ENCODE data around the gene DIAPH1.

The DIAPH1 gene

DNA sequence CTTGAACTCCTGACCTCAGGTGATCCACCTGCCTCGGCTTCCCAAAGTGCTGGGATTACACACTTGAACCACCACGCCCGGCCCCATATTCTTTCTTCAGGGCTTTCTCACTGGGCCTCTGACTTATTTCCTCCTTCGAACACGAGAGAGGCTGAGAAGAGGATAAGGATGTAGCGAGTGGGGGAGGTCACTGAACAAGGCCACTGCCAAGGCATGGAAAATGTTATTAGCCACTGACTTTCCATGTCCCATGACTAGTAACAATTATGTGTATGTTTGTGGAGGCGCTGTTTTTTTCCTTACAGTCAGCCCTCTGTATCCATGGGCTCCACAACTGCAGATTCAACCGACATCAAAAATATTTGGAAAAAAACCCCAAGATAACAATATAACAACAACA, 44.7 kb upstream of the DIAPH1 start:
- Histone ChIP-seq H3K27me3 (ENCODE audit: insufficient read depth, low read length, poor library complexity, severe bottlenecking) (no peaks in the 10 kb centered on the region), H3K4me2 (ENCODE audit: low read depth, low read length, poor library complexity, severe bottlenecking) (no peak overlapping the region), H3K79me2 (ENCODE audit: insufficient read depth, low read length) (no peaks in the 10 kb centered on the region), H3K36me3 (ENCODE audit: insufficient read depth, low read length) (no peaks in the 10 kb centered on the region), H3K9me2 (replicated peaks; ENCODE audit: low read depth, low read length) (no peaks in the 10 kb centered on the region), H3K9me3 (ENCODE audit: insufficient read depth, low read depth, low read length) (no peaks in the 10 kb centered on the region), H4K20me1 (ENCODE audit: insufficient read depth, low read length, poor library complexity, severe bottlenecking) (no peaks in the 10 kb centered on the region), H3K4me1 (ENCODE audit: insufficient read depth, low read length, poor library complexity, severe bottlenecking) (no peaks in the 10 kb centered on the region), H3K9ac (ENCODE audit: low read depth, low read length, poor library complexity, severe bottlenecking) (no peak overlapping the region), H2AFZ (ENCODE audit: low read length) (no peak overlapping the region), H3K4me3 (ENCODE audit: low read length, poor library complexity, severe bottlenecking) (no peak overlapping the region), H3F3A (ENCODE audit: low read depth) (no peaks in the 10 kb centered on the region)
- no peak for TF ChIP-seq EZH2phosphoT487 (IDR thresholded peaks at IDR 0.05; ENCODE audit: borderline replicate concordance)
- TF ChIP-seq, protein P1, sequence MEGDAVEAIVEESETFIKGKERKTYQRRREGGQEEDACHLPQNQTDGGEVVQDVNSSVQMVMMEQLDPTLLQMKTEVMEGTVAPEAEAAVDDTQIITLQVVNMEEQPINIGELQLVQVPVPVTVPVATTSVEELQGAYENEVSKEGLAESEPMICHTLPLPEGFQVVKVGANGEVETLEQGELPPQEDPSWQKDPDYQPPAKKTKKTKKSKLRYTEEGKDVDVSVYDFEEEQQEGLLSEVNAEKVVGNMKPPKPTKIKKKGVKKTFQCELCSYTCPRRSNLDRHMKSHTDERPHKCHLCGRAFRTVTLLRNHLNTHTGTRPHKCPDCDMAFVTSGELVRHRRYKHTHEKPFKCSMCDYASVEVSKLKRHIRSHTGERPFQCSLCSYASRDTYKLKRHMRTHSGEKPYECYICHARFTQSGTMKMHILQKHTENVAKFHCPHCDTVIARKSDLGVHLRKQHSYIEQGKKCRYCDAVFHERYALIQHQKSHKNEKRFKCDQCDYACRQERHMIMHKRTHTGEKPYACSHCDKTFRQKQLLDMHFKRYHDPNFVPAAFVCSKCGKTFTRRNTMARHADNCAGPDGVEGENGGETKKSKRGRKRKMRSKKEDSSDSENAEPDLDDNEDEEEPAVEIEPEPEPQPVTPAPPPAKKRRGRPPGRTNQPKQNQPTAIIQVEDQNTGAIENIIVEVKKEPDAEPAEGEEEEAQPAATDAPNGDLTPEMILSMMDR (conservative IDR thresholded peaks at IDR 0.05; ENCODE audit: low read length): no peak

DNA sequence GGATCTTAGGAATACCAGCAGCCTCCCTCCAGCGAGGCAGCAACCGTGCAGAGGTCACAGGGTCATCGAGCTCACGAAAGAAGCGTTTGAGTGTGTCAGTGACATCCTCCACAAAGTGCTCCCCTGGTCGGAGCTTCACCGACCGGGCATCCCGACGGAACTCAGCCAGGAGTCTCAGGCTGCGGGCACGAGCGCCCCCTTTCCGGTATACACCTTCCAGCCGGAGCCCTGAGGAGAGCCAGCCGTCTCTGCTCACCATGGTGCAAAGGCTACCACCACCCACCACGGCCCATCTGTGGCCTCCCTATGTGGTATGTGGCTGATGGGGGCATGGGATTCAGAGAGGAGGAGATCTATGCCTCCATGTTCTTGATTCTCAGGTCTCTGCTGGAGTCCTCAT, 43.2 kb upstream of the DIAPH1 start:
- Histone ChIP-seq H3K9ac (ENCODE audit: low read depth, low read length, poor library complexity, severe bottlenecking) (no peak overlapping the region), H3K4me2 (ENCODE audit: low read depth, low read length, poor library complexity, severe bottlenecking) (no peak overlapping the region), H3K79me2 (ENCODE audit: insufficient read depth, low read length) (no peaks in the 10 kb centered on the region), H4K20me1 (ENCODE audit: insufficient read depth, low read length, poor library complexity, severe bottlenecking) (no peaks in the 10 kb centered on the region), H3F3A (ENCODE audit: low read depth) (no peaks in the 10 kb centered on the region), H3K36me3 (ENCODE audit: insufficient read depth, low read length) (no peaks in the 10 kb centered on the region), H2AFZ (ENCODE audit: low read length) (no peak overlapping the region), H3K4me1 (ENCODE audit: insufficient read depth, low read length, poor library complexity, severe bottlenecking) (no peaks in the 10 kb centered on the region), H3K9me3 (ENCODE audit: insufficient read depth, low read depth, low read length) (no peaks in the 10 kb centered on the region), H3K27me3 (ENCODE audit: insufficient read depth, low read length, poor library complexity, severe bottlenecking) (no peaks in the 10 kb centered on the region), H3K9me2 (replicated peaks; ENCODE audit: low read depth, low read length) (no peaks in the 10 kb centered on the region), H3K4me3 (ENCODE audit: low read length, poor library complexity, severe bottlenecking) (no peak overlapping the region)
- TF ChIP-seq, protein P1 (conservative IDR thresholded peaks at IDR 0.05; ENCODE audit: low read length): no peak
- TF ChIP-seq EZH2phosphoT487 (IDR thresholded peaks at IDR 0.05; ENCODE audit: borderline replicate concordance): no peak

DNA sequence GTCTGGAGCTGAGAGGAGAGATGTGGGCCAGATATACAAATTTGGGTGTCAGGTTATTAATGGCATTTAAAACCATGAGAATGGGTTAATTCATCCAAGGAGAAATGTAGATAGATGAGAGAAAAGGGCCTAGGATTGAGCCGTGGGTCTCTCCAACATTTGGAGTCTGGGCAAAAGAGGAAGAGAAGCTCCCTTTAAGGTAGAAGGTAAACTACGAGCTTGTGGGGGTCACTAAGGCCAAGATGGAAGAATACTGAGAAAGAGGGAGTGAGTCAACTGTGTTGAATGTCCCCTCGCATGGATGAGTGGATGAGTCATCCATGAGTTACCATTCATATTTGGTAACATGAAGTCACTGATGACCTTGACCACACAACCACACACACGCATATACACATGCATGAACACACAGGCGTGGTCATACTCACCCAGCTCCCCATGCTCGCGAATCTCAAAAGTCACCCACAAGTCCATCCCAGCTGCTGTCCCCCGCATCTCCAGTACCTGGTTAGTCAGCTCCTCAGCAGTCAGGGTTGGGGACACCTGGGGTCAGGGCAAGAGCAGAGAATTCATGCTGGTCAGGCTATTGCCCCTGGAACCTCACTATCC, 39.2 kb upstream of the DIAPH1 start:
- H3K4me3 ChIP-seq (ENCODE audit: low read length, poor library complexity, severe bottlenecking): no peak overlapping the region
- H3K9me3 ChIP-seq (ENCODE audit: insufficient read depth, low read depth, low read length): no peaks in the 10 kb centered on the region
- no peaks in the 10 kb centered on the region for H3K9me2 ChIP-seq (replicated peaks; ENCODE audit: low read depth, low read length)
- H3K4me1 ChIP-seq (ENCODE audit: insufficient read depth, low read length, poor library complexity, severe bottlenecking): no peaks in the 10 kb centered on the region
- H3K79me2 ChIP-seq (ENCODE audit: insufficient read depth, low read length): no peaks in the 10 kb centered on the region
- H2AFZ ChIP-seq (ENCODE audit: low read length): no peak overlapping the region
- H3F3A ChIP-seq (ENCODE audit: low read depth): no peaks in the 10 kb centered on the region
- H3K27me3 ChIP-seq (ENCODE audit: insufficient read depth, low read length, poor library complexity, severe bottlenecking): no peaks in the 10 kb centered on the region
- no peaks in the 10 kb centered on the region for H4K20me1 ChIP-seq (ENCODE audit: insufficient read depth, low read length, poor library complexity, severe bottlenecking)
- no peaks in the 10 kb centered on the region for H3K36me3 ChIP-seq (ENCODE audit: insufficient read depth, low read length)
- no peak overlapping the region for H3K4me2 ChIP-seq (ENCODE audit: low read depth, low read length, poor library complexity, severe bottlenecking)
- H3K9ac ChIP-seq (ENCODE audit: low read depth, low read length, poor library complexity, severe bottlenecking): no peak overlapping the region
- no peak for TF ChIP-seq EZH2phosphoT487 (IDR thresholded peaks at IDR 0.05; ENCODE audit: borderline replicate concordance)
- TF ChIP-seq, protein P1 (conservative IDR thresholded peaks at IDR 0.05; ENCODE audit: low read length): no peak
